GM21526 (cell line): Measurements from ENCODE around the gene MYH14.

Experiments
- ATAC-seq: cut with Tn5 transposase; IDR thresholded peaks from one replicate; pipeline ENCODE4 v1.9.1; 2021; ENCODE audit warnings: moderate library complexity; ENCODE audit not compliant: unreplicated experiment, low FRiP score

The MYH14 gene

DNA sequence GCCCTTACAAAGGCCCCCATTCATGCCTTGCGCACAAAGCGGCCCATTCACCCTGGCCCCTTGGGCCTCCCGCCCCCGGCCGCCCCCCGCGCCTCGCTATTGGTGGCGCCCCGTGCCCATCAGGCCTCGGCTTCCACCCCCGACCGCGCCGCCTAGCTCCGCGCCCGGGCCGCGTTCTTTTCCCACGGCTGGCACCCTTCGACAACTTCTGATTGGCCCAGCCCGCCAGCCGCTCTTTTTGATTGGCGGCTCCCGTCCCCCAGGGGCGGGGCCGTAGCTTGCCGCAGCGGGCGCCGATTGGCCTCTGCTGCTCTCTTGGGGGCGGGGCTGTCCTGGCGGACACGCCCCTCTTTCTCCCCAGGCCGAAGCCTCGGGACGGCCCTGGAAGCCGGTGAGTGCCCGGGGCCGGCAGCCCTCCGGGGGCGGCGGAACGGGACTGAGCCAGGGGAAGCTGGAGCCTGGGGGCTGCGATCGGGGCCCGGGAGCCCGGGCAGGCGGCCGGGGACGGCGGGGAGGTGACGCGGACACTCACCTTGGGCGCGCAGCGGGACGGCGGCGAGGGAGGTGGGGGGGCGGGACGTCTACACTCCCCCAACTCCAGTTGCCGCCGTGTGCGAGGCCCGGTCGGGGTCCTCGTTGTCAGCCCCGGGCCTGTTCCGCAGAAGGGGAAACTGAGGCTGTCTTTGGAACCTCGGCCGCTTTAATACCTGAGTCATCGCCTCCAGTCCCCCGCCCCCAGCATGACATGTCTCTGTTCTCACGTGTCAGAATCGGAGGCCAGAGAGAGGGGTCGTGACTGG, at the start of gene MYH14:
TSS of gene MYH14 (plus strand) at position 342 of the 800 bp plus-strand sequence. CDS start 6,744 bp downstream, outside the sequence.
- no peak for ATAC-seq

DNA sequence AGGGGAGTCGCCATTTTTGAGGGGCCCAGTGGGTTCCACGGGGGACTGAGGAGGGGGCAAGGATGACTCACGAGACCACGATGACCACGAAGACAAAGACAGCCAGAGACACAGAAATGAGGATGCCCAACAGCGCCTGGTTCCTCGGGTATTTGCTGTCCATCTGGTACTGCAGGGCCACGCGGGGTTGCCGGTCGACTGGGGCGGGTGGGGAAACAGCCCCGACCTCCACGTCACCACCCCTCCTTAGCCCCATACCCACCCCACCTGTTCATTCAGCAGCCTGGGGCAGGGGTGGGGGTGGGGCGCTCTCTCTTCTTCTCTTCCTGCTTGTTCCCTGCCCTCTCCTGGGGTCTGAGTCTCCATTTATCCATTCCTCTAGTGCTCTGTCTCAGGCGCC, 48.9 kb upstream of the MYH14 start:
- ATAC-seq: no peak

DNA sequence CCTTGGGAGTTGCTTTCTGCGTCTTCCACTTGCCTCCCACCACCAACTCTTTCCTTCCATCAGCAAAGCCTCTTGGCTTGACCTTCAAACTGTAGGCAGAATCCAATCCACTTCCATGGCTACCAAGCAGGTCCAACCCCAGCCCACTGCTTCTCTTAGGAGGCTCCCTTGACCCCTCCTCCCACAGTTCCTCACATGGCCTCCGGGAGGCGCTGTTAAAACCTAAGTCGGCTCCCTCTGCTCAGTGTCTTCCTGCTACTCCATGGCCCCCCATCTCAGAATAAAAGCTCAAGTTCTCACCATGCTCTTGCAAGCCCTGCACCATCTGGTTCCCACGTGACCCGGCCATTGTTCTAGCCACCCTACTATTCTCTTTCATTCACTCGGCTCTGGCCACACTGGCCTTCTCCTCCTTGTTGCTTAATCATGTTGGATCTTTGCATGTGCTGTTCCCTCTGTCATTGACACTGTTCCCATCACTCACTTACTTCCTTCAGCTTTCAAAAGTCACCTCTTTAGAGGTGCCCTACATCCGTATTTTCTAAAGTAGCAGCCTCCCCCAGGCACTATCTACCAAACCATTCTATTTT, 47.8 kb upstream of the MYH14 start:
- no peak for ATAC-seq

GRCh38 chr19:50158577-50158976, 44.8 kb upstream of the MYH14 start:
- ATAC-seq: no peak

DNA sequence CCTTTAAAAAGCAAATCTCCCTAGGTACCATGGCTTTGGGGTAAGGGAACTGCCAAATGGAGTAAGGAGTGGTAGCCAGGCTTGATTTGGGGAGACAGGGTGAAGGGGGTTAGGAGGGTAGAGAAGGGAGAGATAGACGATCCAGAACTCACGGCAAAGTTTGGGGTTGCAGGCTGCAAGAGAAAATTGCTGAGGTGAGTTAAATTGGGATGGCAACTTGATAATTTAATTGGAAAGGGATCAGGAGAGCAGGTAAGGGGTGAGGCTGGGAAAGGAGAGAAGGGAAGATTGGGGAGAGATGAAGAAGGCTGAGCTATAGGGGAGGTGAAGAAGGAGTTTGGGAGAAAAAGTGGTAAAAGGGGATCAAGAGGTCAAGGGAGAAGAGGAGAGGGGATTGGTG, 44.3 kb upstream of the MYH14 start:
- ATAC-seq: no peak

- ATAC-seq: no peak
Measured at GRCh38 chr19:50162988-50163387, 40.4 kb upstream of the MYH14 start, which contains the start of gene IZUMO2. TSS of gene IZUMO2 (minus strand) at chr19:50163281. CDS start at chr19:50163194, 87 bp downstream.

GRCh38 chr19:50167314-50167721, 36.1 kb upstream of the MYH14 start:
- ATAC-seq: no peak

DNA sequence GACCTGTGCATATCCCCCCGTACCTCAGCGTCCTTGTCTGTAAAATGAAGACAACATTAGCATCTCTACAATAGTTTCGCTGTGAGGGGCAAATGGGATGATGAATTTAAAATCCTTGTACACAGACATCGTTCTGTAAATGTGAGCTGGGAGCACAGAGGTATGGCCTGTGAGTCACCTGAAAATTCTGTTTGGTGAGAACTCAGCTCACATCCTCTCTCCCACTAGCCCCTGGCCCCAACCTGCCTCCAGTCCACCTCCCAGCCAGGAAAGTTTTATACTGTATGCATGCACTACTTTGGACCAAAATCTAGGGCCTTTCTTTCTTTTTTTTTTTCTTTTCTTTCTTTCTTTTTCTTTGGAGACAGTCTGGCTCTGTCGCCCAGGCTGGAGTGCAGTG, 31.7 kb upstream of the MYH14 start:
- ATAC-seq: no peak

GRCh38 chr19:50172726-50173125, 30.7 kb upstream of the MYH14 start:
- no peak for ATAC-seq

GRCh38 chr19:50173127-50173526, 30.3 kb upstream of the MYH14 start:
- no peak for ATAC-seq

DNA sequence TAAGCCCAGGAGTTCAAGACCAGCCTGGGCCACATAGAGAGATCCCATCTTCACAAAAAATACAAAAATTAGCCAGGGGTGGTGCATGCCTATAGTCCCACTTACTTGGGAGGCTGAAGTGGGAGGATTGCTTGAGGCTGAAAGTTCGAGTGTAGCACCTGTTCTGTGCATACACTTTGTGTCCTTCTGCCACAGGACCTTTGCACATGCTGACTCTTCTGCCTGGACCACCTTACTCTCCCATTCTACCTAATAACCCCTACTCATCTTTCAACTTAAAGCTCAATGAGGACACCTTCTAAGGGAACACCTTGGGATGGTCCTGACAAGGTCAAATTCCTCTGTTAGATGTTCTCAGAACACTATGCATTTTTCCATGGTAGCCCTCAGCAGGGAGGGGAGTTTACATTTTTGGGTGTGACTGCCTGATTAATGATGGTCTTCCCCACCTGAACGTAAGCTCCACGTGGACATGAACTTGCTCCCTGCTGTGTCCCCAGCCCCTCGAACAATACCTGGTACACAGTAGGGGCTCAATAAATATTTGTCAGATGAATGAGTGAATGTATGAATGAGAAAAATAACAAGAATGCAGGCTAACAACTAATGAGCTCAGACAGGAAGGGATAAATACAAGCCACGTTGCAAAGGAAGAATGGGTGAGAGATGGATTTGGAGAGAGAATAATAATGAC, 29.2 kb upstream of the MYH14 start:
- ATAC-seq: no peak

GRCh38 chr19:50175924-50176323, 27.5 kb upstream of the MYH14 start:
- no peak for ATAC-seq

- ATAC-seq: no peak
Measured at GRCh38 chr19:50176775-50177174, 26.6 kb upstream of the MYH14 start.

GRCh38 chr19:50178320-50178719, 25.1 kb upstream of the MYH14 start:
- ATAC-seq: no peak

DNA sequence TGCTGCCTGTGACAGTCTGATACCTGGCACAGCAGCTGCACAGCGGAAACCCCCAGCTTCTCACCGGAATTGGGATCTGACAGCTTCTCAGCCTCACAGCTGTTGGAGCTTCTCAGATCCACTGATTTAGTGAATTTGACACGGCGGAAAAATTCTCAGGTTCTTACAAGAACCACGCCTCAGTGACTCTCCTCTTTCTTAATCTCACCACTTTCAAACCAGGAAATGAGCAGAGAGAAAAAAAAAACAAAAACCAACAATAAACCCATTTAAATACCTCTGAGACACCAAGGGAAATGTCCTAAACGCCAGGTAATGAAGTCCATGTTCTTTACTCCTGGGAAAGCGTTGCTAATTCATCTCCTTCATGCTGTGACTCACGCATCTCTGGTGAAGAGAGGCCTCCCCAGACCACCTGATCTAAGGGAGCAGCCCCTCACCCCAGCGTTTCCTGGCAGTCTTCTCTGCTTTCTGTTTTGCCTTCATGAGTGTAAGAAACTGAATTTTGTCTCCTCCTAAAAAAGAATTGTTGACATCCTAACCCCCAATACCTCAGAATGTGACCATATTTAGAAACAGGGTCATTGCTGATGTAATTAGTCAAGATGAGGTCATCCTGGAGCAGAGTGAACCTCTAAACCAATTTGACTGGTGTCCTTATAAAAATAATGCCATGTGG, 24.4 kb upstream of the MYH14 start:
- ATAC-seq: no peak

DNA sequence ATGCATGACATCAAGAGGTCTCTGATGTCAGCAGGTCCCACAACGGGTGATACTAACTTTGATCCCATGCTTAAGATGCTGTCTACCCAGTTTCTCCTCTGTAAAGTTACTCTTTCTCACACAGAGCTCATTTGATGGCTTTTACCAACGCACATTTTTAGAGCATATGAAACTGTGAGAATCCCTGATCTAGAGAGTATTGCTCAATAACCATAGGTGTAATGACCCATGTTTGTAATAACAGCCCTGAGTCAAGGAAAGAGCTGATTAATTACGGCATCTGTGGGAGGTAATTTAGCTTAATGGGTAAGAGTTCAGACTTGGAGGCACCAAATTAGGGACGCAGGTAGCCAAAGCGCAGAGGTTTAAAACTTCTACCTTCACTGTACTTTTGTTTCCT, 22.3 kb upstream of the MYH14 start:
- ATAC-seq: no peak

GRCh38 chr19:50184196-50184595, 19.2 kb upstream of the MYH14 start:
- ATAC-seq: no peak

GRCh38 chr19:50187937-50188336, 15.5 kb upstream of the MYH14 start:
- no peak for ATAC-seq

DNA sequence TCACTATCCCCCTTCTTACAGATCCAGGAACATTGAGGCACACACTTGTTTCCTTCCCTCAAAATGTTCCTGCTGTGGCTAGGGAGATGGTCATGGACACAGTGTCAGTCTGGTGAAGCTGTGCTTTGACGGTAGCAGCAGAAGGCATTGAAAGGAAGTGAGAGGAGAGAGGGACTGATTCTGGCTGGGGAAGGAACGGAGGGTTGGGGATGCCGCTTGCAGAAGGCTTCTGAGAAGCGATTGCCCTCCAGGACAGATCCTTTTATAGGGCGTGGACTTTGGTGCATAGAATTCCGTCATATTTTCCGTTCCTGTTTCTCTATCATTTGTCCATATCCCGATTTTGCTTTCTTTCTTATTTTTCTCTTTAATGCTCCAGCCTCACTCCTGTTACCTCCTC, 14.1 kb upstream of the MYH14 start:
- ATAC-seq: no peak

- no peak for ATAC-seq
Measured at GRCh38 chr19:50190439-50190891, 13.0 kb upstream of the MYH14 start.

DNA sequence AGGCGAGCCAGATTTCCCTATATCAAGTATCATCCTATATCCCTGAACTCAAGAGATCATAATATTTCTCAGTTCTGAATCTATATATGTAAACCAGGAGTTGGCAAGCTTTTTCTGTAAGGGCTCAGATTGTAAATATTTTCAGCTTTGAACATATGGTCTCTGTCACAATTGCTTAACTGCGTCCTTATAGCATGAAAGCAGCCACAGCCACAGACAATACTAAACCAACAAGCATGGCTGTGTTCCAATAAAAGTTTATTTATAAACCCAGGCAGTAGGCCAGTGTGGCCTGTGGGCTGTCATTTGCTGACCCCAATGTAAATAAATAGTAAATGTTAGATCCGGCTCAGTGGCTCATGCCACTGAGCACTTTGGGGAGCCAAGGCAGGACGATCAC, 12.2 kb upstream of the MYH14 start:
- ATAC-seq: no peak
